Muscle of arm (tissue), 12 donors: Measurements from ENCODE around the gene MFSD12. TPM values are rescaled to one million over a fixed set of nuclear protein-coding genes. Genes with fewer than 3 reads are reported as not detected.
A peak's percentile ranks its signal among the peaks of the same experiment; 100 is the strongest.
"Not testable (repeated sequence)": the region's sequence is repeated elsewhere in the genome, so short reads cannot be mapped to it uniquely, and the experiment has no call there.

ENCODE experiments used
- DNase-seq: peaks from one replicate; pipeline ENCODE4 v3.0.0-alpha.2; 2013
- polyA plus RNA-seq, 12 donors: library from polyadenylated mRNA; unstranded; fragments of 120-200 nt; gene quantifications; one replicate each; pipeline ENCODE4 v1.2.1, GENCODE V29; 2013; ENCODE audit not compliant: insufficient read length in 12 of 12

The MFSD12 gene
- polyA plus RNA-seq, 12 donors = 19.3 to 48.1 (median 24.1) TPM; not detected in 1

DNA sequence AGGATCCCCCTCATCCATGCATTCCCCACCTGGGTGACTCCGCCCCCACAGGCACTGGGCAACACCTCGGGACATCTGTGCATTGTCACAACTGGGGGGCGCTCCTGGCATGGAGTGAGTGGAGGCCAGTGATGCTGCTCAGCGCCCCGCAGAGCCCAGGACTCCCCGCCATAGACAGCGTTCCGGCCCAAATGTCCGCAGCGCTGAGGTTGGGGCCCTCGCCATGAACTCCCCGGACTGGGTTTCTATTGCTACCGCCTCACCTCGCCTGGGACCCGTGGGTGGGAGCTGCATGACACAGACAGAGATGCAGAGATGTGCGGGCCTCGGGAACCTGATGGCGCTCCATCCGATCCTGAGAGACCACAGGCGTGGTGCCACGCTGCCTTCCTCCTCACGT is 46.7 kb downstream of the MFSD12 start:
- no peak for DNase-seq

DNA sequence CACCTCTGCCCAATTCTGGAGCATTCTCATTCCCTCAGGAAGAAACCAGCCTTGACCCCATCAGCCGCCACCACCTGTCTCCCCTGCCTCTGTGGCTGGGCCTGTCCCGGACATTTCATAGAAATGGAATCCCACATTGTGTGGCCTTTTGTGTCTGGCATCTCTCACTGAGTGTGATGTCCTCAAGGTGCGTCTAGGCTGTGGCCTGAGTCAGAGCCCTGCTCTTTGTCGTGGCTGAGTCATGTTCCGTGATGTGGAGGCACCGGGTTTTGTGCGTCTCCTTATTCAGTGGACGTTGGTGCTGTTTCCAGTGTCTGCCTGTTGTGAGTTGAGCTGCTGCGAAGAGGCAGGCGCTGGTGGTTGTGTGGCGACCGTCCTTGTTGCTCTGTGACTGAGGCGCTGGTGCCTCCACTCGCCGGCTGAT is 47.8 kb downstream of the MFSD12 start:
- no peak for DNase-seq

GRCh38 chr19:3508771-3509535 is 48.4 kb downstream of the MFSD12 start:
- no peak for DNase-seq

- DNase-seq = not testable (repeated sequence)
These were observed 49.2 kb downstream of the MFSD12 start for GRCh38 chr19:3508121-3508661.

DNA sequence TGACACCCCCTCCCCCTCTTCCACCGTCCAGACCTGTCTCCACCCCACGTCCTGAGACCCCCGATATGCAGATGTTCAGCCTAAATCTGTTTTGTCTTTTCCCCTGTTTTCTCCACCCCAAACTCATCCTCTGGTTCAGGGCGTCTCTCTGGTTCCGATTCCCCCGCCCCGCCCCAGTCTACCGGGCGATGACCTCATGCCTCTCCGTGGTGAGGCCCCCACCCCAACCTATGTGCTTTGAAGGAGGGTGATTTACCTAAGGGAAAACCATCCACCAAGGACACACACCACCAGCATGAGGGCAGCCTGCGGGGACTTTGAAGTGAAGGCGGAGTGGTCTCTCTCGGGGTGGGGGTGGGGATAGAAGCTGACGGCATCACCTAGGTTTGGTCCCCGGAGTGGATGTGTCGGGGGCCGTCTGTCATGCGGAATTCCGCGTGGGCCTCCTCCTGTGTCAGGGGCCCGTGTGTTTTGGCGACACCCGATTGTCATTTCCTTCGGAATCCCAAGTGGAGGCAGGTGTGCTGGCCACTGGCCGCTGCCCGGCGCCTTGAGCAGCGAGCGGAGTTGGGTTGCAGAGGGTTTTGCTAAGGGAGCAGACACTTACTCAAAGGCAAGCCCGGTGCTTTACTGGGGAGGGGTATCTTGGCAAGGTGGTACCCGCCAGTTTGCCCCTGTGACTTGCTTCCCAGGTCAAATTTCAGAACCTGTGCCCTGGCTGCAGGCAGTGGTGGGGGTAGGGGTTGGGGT is 49.8 kb downstream of the MFSD12 start:
- peak; percentile 28 for DNase-seq

DNA sequence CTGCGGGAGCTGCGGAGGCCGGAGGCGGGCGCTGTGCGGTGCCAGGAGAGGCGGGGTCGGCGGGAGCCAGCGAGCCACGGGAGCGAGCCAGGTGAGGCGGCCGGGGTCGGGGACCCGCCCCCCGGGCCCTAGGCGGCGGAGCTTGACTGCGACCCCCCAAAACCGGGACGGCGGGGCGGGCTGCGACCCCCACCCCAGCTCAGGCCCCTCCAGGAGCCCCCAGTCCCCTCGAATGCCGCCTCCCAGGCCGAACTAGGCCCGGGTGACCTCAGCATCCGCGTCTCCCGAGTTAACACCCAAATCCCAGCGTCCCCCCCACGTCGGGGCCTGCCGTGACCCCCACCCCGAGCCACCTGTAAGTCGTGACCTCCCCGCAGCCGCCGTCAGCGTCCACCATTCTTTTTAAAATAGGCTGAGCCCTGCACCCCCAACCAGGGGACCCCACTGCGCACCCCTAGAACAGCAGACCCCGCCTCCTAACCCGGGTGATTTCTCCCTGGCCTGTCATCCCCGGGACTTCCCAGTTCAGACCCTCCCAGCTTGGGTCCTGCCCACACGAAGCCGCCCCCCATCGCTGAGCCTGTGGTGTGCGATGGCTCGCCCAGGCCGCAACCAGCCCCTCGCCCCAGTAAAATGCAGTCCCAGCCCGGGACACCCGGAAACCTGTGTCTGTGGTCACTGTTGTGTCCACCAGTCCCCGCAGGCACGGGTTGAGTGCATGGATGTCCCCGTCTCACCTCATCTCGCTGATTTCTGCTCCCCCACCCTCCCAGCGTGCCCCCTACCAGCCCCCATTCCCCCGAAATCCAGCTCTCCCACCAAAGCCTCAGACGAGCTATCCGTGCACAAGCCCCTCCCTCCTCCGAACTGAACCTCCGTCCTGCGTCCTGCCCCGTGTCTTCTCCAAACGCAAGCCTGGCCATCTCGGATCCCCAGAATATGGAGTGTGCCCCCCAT is 50.7 kb downstream of the MFSD12 start:
- DNase-seq = peak; percentile 20

DNA sequence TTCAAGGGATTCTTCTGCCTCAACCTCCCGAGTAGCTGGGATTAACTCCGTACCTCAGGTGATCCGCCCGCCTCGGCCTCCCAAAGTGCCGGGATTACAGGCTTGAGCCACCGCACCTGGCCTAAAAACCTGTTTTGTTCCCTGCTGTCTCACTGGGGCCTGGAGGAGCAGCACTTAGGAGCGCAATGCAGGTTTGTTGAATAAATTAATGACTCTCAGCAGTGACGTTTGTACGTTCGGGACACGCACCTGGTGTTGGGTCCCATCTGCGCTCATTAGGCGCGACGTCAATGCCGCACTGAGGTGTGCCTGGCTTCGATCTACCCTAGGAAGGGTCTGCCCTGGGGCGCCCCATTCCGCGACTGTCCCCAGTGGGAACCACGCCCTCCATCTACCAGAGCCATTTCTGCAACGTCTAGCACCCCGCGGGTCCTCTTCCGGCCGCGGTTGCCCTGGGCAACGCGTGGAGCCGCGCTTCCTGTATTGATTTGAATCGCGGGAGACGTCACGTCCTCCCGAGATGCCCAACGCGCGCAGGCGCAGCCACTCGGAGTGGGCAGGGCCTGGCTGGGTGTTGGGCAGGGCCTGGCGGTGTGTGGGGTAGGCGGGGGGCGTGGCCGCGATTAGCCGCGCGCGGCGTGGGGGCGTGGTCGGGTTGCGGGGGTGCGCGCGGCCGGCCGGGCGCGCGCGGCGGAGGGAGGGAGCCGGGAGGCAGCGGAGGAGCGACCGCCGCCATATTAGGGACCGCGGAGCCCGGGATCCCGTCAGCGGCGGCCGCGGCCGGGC is 51.6 kb downstream of the MFSD12 start, which contains the start of gene FZR1:
Gene FZR1 (plus strand): TSS at position 714 of the 786 bp plus-strand sequence. CDS start 16,679 bp downstream, outside the sequence.
- peak; percentile 98 for DNase-seq

GRCh38 chr19:3504735-3505134 is 52.7 kb downstream of the MFSD12 start:
- no peak for DNase-seq

DNA sequence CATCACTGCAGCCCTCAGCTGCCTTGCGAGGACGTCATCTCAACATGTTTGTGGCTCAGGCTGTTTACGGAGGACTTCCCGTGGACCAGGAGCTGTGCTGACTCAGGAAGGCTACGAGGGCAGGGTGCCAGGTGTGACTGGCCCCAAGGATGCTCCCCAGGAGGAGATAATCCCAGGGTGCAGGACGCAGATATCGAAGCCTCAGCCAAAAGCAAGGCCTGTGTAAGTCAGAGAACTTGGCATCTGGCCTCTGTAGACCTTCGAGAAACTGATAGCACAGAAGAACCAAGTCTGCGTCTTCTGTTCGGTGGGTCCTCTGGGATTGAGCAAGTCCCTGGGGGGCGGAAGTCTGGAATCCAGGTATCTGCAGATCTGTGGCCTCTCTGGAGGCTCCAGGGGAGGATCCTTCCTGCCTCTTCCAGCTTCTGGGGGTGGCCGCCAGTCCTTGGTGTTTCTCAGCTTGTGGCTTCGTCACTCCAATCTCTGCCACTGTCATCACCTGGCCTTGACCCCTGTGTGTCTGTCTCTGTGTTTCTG is 54.3 kb downstream of the MFSD12 start:
- no peak for DNase-seq

DNA sequence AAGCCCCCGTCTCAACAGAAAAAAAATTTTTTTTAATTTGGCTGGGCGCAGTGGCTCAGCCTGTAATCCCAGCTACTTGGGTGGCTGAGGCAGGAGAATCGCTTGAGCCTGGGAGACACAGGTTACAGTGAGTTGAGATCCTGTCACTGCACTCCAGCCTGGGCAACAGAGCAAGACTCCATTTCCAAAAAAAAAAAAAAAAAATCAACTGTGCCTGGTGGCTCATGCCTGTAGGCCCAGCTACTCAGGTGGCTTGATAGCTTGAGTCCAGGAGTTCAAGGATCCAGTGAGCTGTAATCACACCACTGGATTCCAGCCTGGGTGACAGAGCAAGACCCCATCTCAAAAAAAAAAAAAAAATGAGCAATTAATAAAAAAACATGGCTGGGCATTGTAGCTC is 55.6 kb downstream of the MFSD12 start:
- DNase-seq = no peak

DNA sequence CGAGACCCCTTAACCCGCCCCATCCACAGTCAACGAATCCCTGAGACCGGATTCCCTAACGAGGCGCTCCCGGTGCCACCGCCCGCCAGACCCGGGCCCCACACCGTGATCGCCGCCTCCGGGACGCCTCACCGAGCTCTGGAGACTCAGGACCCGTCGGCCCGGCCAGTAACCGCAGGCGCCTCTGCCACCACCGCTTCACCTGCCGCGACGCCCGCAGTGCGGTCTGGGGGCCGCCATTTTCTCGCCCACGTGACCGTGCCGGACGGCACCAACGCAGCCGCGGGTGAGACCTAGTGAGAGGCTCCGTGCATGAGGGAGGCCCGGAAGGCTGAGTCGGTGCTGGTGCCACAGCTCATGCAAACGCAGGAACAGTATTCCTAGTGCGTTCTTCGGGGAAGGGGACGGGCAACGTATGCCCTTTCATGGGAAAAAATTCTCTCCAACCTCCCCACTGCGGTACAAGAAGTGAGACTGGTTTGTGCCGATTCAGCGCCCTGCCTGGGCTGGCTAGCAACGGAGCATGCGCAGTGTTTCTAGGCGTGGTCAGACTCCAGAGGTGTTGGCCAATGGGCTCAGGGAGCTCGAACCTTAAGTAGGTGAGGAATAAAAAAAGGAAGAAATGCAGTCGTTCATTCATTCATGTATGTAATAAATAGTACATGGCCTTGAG is 56.8 kb downstream of the MFSD12 start, which contains the start of gene DOHH:
Gene DOHH (minus strand): TSS at position 246 of the 673 bp plus-strand sequence. CDS start 3,860 bp downstream, outside the sequence.
- DNase-seq = peak; percentile 99

DNA sequence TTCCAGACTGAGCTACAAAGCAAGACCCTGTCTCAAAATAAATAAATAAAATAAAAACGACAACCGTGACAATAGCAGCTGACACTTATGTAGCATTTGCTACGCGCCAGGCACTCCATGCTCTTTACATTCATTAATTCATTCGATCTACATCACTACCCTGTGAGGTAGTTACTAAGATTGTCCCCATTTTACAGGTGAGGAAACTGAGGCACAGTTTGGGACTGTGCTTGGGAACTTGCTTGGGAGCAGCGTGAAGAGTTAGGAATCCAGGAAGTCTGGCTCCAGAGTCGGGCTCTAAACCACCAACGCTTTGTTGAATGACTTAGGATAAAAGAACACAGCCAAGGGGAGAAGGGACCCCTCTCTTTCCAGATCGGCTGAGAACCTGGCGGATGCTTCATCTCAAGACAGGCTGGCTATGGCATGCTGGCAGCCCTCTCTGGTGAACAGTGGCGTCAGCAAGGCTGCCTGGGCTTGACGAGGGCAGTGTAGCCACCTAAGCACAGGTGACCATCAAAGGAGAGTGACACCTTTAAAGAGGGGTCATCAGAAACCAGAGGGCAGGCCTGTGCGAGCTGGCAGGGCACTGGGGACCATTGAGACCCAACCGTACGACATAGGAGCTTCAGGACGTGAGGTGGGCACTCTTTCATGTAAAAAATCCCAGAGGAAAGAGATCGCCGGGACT is 57.5 kb downstream of the MFSD12 start:
- DNase-seq = no peak

- DNase-seq = no peak
These were observed 59.4 kb downstream of the MFSD12 start for GRCh38 chr19:3497757-3498520.

DNA sequence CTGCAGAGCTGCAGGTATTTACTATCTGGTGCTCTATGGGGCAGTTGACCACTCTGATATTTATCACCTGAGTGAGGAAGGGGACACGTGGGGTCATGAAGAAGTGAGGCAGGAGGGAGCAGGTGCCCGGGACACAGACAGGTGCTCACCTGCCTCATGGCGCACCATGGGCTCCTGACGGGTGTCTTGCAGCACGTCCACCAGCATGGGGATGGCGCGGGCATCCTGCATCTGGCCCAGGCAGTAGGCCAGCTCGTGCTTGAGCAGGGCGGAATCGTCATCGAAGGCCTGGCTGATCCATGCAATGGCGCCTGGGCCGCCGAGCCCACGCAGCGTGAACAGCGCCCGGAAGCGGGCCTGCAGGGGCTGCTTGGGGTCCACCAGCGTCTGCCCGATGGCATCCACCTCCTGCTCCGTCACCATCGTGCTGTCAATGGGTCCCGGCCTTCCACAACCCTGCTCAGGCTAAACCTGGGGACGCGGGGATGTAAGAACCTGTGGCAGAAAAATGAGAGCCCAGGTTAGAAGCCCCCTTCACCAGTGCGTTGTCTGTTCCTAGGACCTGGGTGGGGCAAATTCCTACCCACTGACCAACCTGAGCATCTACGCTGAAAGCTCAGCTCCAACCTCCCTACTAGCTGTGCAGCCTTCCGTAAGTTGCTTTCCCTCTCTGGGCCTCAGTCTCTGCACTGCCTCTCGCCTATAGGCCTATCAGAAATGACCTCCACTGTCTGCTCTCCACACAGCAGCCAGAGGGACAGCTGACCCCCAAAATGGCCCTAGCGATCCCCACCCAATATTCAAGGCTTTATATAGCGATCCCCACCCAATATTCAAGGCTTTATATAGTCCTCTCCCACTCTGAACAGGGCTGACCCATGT is 60.8 kb downstream of the MFSD12 start:
- no peak for DNase-seq

- DNase-seq = no peak
These were observed 62.8 kb downstream of the MFSD12 start for GRCh38 chr19:3494559-3494958.
